Measurements from ENCODE around the gene UPF2.

Gene UPF2

GRCh38 chr10:11959966-11960365, 82.6 kb downstream of the UPF2 start:
- DNase-seq: no peak

- no peak for DNase-seq
These were observed 83.7 kb downstream of the UPF2 start for GRCh38 chr10:11958956-11959355.

DNA sequence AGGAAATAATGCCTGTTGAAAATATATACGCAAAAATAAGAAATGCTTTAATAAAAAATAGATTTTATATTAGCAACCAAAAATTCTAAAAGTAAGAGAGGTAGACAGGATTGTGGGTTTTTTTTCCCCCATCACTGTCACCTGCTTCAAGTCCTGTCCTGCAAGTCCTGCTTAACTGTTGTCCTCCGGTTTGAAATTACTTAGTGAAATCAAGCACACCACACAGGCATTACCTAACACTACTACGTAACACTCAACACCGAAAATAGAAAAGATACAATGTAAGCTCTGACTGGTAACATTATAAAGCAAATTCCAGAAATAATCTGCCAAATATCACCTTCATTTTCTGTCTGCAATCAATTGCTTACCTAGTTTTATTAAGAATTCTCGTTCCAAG, 90.9 kb downstream of the UPF2 start:
- DNase-seq: no peak

DNA sequence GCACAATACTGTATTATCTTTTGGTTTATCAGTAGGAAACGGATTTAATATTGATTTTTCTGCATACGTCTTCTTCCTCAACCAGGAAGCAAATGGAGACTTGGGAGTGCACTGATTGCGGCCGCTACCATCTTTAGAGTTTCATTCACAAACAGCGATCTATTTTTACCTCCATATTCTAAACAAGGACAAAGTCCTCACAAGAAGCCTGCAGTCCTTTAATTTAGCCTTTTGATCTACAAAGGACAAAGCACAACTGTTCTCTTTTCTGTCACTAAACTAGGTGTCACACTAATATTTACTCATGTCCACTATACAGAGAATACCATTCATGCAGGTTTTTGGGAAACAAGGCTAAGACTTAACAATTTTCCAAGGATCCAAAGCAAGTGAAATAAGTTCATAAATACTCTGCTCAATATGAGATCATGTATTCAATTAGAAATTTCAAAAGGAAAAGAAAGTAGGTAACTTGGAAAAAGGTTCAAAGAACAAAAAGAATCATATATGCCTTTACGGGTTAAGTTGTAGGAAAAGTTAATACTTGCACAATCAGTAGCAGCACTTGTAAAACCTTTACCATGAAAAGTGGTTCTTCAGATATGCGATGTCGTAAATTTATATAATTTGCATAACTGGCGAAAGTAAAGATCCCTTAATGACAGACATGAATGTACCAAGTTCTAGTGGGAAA, 92.1 kb downstream of the UPF2 start:
- DNase-seq: no peak

DNA sequence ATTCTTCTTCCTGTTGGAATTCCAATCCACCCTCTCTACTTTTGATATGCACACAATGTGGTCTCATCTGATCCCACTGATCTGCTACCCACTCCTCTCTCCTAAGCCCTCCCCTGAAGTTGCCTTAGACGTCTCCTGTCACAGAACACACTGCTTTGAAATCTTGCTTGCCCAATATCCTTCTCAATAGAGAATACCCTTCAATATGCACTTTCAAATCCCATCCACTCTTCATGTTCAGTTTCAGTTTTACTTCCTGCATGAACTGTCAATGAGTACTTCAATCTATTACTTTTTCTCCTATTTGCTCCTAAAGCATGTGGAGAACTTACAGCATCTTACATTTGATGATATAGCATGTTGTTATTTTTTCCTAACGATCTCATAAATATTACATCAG, 93.5 kb downstream of the UPF2 start:
- no peak for DNase-seq

GRCh38 chr10:11946652-11947051, 96.0 kb downstream of the UPF2 start:
- DNase-seq: no peak

DNA sequence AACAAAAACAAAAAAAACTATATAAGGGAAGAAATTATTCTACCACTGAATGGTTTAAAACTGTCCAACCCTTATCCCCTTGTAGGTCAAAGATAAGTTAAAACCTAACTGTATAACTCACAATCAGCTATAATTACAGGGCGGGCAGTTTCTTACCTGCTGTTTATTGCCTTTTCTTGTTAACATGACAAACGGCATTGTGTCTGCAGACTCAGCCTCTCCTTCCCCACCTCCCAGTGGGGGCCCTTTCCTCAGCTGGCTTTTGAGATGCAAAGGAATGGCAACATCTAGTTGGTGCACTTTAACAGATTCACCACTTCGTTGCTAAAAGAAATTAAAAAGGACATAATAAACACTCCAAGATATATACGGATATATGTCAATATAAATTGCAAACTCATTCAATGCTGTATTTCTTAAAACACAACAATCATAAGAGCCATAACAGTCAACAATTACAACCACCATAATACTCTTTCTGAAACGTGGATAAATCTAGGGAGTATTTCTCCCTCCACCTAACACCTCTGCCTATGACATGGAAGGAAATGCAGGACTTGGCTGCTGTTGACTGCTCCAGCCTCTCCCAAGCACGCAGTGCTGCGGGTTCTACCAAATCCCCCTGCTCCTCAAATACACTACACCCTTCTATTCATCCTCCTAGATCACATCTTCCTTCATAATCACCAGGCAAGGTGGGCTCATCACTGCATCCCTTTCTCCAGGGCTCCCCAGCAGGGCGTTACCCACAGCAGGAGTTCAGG, 106.0 kb downstream of the UPF2 start:
- no peak for DNase-seq

GRCh38 chr10:11934262-11934661, 108.3 kb downstream of the UPF2 start:
- no peak for DNase-seq

DNA sequence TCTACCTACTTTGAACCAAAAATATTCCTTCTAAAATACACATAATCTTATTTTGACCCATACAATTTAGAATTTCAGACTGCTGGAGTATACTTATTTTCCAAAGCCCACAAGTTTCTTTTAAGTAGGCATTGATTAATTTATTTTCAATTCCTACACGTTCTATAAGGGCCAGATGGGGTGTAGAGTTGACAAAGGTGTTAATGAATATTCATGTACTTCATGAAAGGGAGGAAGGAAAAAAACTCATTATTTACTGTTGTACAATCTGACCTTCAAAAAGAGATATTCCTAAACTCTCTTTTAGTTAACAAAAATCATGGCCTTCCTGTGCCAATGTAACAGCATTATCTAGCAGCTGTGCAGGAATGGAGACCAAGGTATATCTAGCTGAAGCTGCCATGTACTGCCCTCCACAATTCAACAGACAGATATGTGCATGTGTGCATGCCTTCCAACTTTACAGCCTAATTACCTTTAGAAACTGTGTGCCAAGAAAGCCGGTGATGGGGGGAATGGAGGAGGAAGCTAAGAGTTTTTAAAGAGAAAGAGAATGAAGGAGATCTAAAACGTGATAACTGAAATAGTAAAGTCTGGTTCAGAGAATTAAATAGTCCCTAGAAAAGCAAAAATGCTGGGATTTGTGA, 108.9 kb downstream of the UPF2 start:
- no peak for DNase-seq

GRCh38 chr10:11931038-11931437, 111.6 kb downstream of the UPF2 start:
- DNase-seq: no peak

DNA sequence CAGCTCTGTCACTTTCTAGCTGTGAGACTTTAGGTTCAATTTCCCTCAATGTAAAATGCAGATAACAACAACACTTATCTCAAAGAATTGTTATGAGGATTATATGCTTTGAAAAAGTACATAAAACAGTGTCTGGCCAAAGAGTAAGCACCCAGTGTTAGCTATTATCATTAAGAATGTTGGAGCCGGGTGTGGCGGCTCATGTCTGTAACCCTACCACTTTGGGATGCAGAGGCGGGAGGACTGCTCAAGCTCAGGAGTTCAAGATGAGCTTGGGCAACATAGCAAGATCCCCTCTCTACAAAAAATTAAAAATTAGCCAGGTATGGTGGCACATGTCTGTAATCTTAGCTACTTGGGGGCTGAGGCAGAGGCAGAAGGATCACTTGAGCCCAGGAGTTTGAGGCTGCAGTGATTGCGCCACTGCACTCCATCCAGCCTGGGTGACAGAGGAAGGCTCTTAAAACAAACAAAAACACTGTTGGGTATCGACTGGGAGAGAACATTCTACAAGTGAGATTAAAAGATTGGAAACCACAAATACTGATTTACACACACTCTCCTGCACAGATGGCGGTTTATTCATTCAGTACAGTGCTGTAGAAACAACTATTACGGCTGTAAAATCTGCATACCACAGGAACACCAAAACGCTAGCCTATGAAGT, 112.2 kb downstream of the UPF2 start:
- no peak for DNase-seq

DNA sequence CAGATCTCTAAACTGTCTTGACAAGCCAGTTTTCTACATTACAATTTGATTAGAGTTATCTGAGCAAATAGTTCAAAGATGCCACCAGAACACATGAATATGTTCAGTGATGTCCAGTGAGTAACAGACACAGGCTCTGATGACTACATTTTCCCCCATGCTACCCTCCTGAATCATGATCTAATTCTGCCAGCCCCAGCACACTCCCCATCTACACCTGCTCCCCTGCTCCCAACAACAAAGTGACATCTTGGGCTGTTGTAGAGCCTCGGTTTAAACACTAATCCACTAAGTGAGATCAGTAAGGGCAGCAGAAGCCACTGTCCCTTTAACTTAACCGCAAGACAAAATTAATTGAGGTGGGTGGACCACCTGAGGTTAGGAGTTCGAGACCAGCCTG, 114.9 kb downstream of the UPF2 start:
- DNase-seq: no peak

GRCh38 chr10:11921800-11922392, 120.7 kb downstream of the UPF2 start:
- no peak for DNase-seq

- no peak for DNase-seq
These were observed 123.3 kb downstream of the UPF2 start for GRCh38 chr10:11919271-11919670.

DNA sequence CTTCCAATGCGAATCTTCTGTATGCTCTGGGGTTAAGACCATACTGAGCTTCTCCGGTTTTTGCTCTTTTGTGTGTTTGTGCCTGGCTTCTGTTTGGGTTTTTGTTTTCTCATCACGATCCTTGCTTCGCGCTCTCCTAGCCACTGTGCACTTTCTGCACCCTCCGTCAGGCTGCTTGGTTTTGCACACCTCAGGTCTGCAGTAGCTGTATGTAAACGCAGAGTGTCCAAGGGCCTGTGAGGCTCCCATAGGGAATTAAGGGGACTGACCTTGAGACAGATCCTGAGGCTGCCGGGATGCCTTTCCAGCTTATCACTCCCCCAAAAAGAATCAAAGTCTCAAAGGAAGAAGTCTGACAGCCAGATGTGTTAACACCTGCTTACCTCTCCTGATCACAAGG, 124.2 kb downstream of the UPF2 start:
- DNase-seq: no peak

GRCh38 chr10:11913079-11913641, 129.4 kb downstream of the UPF2 start:
- no peak for DNase-seq

DNA sequence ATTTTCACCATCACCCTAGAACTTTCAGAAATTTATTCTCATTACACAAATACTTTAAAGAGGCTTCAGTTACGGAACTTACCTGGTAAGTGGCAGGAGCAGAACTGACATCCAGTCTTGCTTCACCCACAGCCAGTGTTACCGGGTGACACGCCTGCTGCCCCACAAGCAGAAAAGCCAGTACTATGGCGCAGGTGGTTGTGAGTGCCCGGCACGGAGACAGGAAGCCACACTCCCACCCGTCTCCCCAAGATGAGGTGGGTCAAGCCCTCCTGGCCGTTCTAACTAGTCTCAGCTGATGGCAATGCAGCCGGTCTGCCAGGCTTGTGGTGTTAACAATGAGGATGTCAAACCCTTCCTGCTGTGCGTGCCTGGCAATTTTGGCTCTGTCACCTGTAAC, 132.5 kb downstream of the UPF2 start:
- DNase-seq: no peak

DNA sequence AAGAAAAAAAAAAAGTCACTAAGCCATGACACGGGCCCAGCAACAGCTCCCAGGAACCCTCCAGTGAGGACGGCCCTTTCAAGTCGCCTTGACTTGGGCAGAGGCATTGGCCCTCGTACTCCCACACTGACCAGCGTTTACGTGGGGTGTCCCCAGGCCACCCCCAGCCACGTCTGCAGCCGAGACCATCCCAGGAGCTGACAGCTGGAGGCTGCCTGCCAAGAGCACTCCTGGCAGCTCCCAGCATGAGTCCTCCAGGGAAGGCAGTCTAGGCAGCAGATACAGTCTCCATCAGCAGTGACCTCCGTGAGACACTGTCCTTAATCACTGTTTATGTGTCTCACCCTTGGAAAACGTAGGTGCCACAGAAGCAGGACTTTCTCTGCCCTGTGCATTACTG, 133.0 kb downstream of the UPF2 start:
- DNase-seq: no peak

- no peak for DNase-seq
These were observed 133.6 kb downstream of the UPF2 start for GRCh38 chr10:11908991-11909390.

GRCh38 chr10:11908536-11908935, 134.1 kb downstream of the UPF2 start:
- DNase-seq: no peak

GRCh38 chr10:11907914-11908313, 134.7 kb downstream of the UPF2 start:
- no peak for DNase-seq

GRCh38 chr10:11906714-11907113, 135.9 kb downstream of the UPF2 start:
- no peak for DNase-seq

DNA sequence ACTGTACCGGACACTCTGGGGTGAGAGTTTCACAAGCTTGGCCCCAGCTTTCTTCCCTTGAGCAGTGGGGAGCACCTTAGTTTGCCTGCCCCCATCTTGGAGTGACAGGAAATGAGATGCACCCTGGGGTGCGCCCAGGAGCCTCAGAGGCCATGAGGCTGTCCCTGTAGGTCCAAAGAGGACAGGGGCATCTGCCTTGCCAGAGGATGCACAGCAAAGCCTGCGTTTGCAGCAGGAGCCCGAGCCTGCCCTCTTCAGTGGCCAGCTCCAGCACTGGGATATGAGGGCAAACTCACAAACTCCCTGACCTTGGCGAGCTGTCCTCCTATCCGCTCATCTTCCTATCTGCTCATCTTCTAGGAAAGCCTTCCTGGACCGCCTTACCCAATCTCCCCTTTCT, 140.0 kb downstream of the UPF2 start:
- no peak for DNase-seq
